A549 (cell line): ENCODE measurements around the gene ATP13A2. TPM values are rescaled to one million over a fixed set of nuclear protein-coding genes. Genes with fewer than 3 reads are reported as not detected.

Experiments
- ATAC-seq, 2 experiments: fragments of 200-7000 bp in 1 of 2; fragments of >200 bp in 1 of 2; cut with Nextera tagmentation in 1 of 2; cut with Tn5 transposase in 1 of 2; 3 replicates each; pipeline versions ENCODE4 v1.8.0 to v1.9.1; 2018 to 2020; ENCODE audit warnings: mild to moderate bottlenecking in 1 of 2, moderate library complexity in 1 of 2
- CTCF ChIA-PET: fragments of 300-600 bp; sonication (Branson Sonifier 250); formaldehyde crosslinking; extraction: SDS; loops from one replicate; lab custom pipeline; 2021; ENCODE audit warnings: antibody characterized with exemption, inconsistent platforms; lab: Yijun Ruan, JAX
- POLR2A ChIA-PET: fragments of 350-600 bp; formaldehyde crosslinking; extraction: SDS; loops from one replicate; lab custom pipeline; 2021; ENCODE audit warnings: antibody characterized with exemption, inconsistent platforms; lab: Yijun Ruan, JAX
- DNase-seq, 2 experiments: peaks; one replicate each; pipeline versions ENCODE4 v3.0.0 to v3.0.0-alpha.2; 2011 to 2016; ENCODE audit warnings: low read depth in 1 of 2, low spot score in 1 of 2
- FAIRE-seq: peaks from 2 replicates; lab custom pipeline; 2011; peaks lifted over from hg19 to GRCh38; lab: Jason Lieb, UNC
- H3K27ac ChIP-seq, 2 experiments: fragments of >200 bp; sonication (Bioruptor Twin); formaldehyde crosslinking; 3 replicates each; pipeline ENCODE4 v1.5.1; 2016 to 2017
- H3K4me1 ChIP-seq: fragments of >200 bp; sonication (Bioruptor Twin); formaldehyde crosslinking; 3 replicates; pipeline ENCODE4 v1.6.1; 2016
- H3K4me2 ChIP-seq: fragments of >200 bp; sonication (Bioruptor Twin); formaldehyde crosslinking; 3 replicates; pipeline ENCODE4 v1.6.1; 2016
- H3K4me3 ChIP-seq: fragments of >200 bp; sonication (Bioruptor Twin); formaldehyde crosslinking; 3 replicates; pipeline ENCODE4 v1.5.1; 2016
- H3K9me3 ChIP-seq: fragments of >200 bp; sonication (Bioruptor Twin); formaldehyde crosslinking; 3 replicates; pipeline ENCODE4 v1.6.1; 2016
- BHLHE40 ChIP-seq: IDR thresholded peaks from 2 replicates; pipeline ENCODE4 v1.6.1; 2012; ENCODE audit warnings: low read depth, low read length, inconsistent platforms
- CEBPB ChIP-seq, 2 experiments: fragments of >200 bp in 1 of 2; sonication (Bioruptor Twin) in 1 of 2; formaldehyde crosslinking in 1 of 2; IDR thresholded peaks; 2 replicates each; pipeline ENCODE4 v1.6.1; 2012 to 2016
- CHD2 ChIP-seq: fragments of 150-350 bp; IDR thresholded peaks from 2 replicates; pipeline ENCODE4 v1.6.1; 2014; ENCODE audit warnings: low read length; ENCODE audit not compliant: partially characterized antibody
- CHD4 ChIP-seq: fragments of 200-600 bp; sonication (generic); IDR thresholded peaks from 2 replicates; pipeline ENCODE4 v1.6.1; 2016; ENCODE audit warnings: antibody characterized with exemption, mild to moderate bottlenecking, borderline replicate concordance
- EHF ChIP-seq: fragments of 250-450 bp; sonication (Bioruptor Pico); IDR thresholded peaks from 2 replicates; pipeline ENCODE4 v1.5.0; 2020; ENCODE audit warnings: mild to moderate bottlenecking
- EP300 ChIP-seq, 2 experiments: fragments of >200 bp; sonication (Bioruptor Twin); formaldehyde crosslinking; IDR thresholded peaks; 2 replicates in 1 of 2; 3 replicates in 1 of 2; pipeline ENCODE4 v1.6.1; 2016 to 2017
- ESRRA ChIP-seq: fragments of 150-350 bp; IDR thresholded peaks from 2 replicates; pipeline ENCODE4 v1.6.1; 2014; ENCODE audit warnings: mild to moderate bottlenecking, low read length, borderline replicate concordance
- FOXS1 ChIP-seq: fragments of 250-450 bp; sonication (Bioruptor Pico); IDR thresholded peaks from 2 replicates; pipeline ENCODE4 v1.5.0; 2020; ENCODE audit warnings: mild to moderate bottlenecking, moderate library complexity
- GATA3 ChIP-seq: IDR thresholded peaks from 2 replicates; pipeline ENCODE4 v1.6.1; 2012; ENCODE audit warnings: borderline replicate concordance
- HES2 ChIP-seq: fragments of >200 bp; sonication (Bioruptor Twin); formaldehyde crosslinking; IDR thresholded peaks from 2 replicates; pipeline ENCODE4 v1.6.1; 2016
- HMGXB4 ChIP-seq: fragments of 250-450 bp; sonication (Bioruptor Pico); IDR thresholded peaks from 2 replicates; pipeline ENCODE4 v1.5.0; 2021; ENCODE audit warnings: mild to moderate bottlenecking, moderate library complexity, borderline replicate concordance
- HOXA7 ChIP-seq: fragments of 250-450 bp; sonication (Bioruptor Pico); IDR thresholded peaks from 2 replicates; pipeline ENCODE4 v1.5.0; 2020; ENCODE audit warnings: mild to moderate bottlenecking, moderate library complexity
- HOXB5 ChIP-seq: fragments of 250-450 bp; sonication (Bioruptor Pico); IDR thresholded peaks from 2 replicates; pipeline ENCODE4 v1.5.0; 2020; ENCODE audit warnings: mild to moderate bottlenecking, moderate library complexity
- KDM1A ChIP-seq: fragments of 200-600 bp; sonication (generic); IDR thresholded peaks from 2 replicates; pipeline ENCODE4 v1.6.1; 2016; ENCODE audit warnings: low read depth, mild to moderate bottlenecking
- MAX ChIP-seq: IDR thresholded peaks from 2 replicates; pipeline ENCODE4 v1.6.1; 2012
- MAZ ChIP-seq: fragments of 150-350 bp; IDR thresholded peaks from 2 replicates; pipeline ENCODE4 v1.6.1; 2014; ENCODE audit warnings: antibody characterized with exemption, low read depth, low read length, borderline replicate concordance
- NPAS2 ChIP-seq: fragments of 250-450 bp; sonication (Bioruptor Pico); IDR thresholded peaks from 2 replicates; pipeline ENCODE4 v1.8.0; 2022; ENCODE audit warnings: mild to moderate bottlenecking, moderate library complexity, borderline replicate concordance
- NR3C1 ChIP-seq: fragments of >200 bp; sonication (Bioruptor Twin); formaldehyde crosslinking; IDR thresholded peaks from 3 replicates; pipeline ENCODE4 v1.6.1; 2017
- RAD21 ChIP-seq, 2 experiments: fragments of >200 bp in 1 of 2; sonication (Bioruptor Twin) in 1 of 2; formaldehyde crosslinking in 1 of 2; IDR thresholded peaks in 1 of 2; conservative IDR thresholded peaks in 1 of 2; 2 replicates in 1 of 2; 3 replicates in 1 of 2; pipeline ENCODE4 v1.6.1; 2012 to 2018; ENCODE audit warnings: inconsistent platforms in 1 of 2
- RARB ChIP-seq: fragments of 250-450 bp; sonication (Bioruptor Pico); IDR thresholded peaks from 2 replicates; pipeline ENCODE4 v1.8.0; 2021; ENCODE audit warnings: mild to moderate bottlenecking, moderate library complexity
- REST ChIP-seq: fragments of 200-600 bp; sonication (generic); IDR thresholded peaks from 2 replicates; pipeline ENCODE4 v1.6.1; 2016; ENCODE audit warnings: antibody characterized with exemption, mild to moderate bottlenecking, moderate library complexity
- RFX5 ChIP-seq: fragments of 450-650 bp; IDR thresholded peaks from 2 replicates; pipeline ENCODE4 v1.7.1; 2014; ENCODE audit warnings: antibody characterized with exemption, mild to moderate bottlenecking, moderate library complexity
- RNF2 ChIP-seq: fragments of 200-600 bp; sonication (generic); IDR thresholded peaks from 2 replicates; pipeline ENCODE4 v1.6.1; 2016; ENCODE audit warnings: low read depth, mild to moderate bottlenecking, antibody characterized with exemption, moderate library complexity, borderline replicate concordance
- SREBF2 ChIP-seq: fragments of 450-650 bp; IDR thresholded peaks from 2 replicates; pipeline ENCODE4 v1.6.1; 2014; ENCODE audit warnings: mild to moderate bottlenecking, moderate library complexity
- TP53 ChIP-seq: fragments of 250-450 bp; sonication (Bioruptor Pico); IDR thresholded peaks from 2 replicates; pipeline ENCODE4 v1.5.0; 2021; ENCODE audit warnings: mild to moderate bottlenecking, moderate library complexity
- ZC3H11A ChIP-seq: fragments of 450-650 bp; IDR thresholded peaks from 2 replicates; pipeline ENCODE4 v1.6.1; 2014; ENCODE audit warnings: antibody characterized with exemption, mild to moderate bottlenecking
- ZSCAN20 ChIP-seq: fragments of 250-450 bp; sonication (Bioruptor Pico); IDR thresholded peaks from 2 replicates; pipeline ENCODE4 v1.8.0; 2022; ENCODE audit warnings: mild to moderate bottlenecking, moderate library complexity
- WGBS: methylation state at CpG from one replicate; pipeline ENCODE4 v1.1.6; 2017; ENCODE audit errors: missing lambda C conversion rate; 5-methylcytosine and 5-hydroxymethylcytosine counted together
- polyA plus RNA-seq, 4 experiments: library from polyadenylated mRNA; depleted of rRNA in 3 of 4; stranded (reverse); fragments of >200 nt; fragmentation: RNase III in 1 of 4; extraction: RNeasy Plus Mini Kit Qiagen cat#74134 plus additional on column Dnase treatment in 1 of 4; gene quantifications; 2 replicates in 3 of 4; 3 replicates in 1 of 4; pipeline ENCODE4 v1.2.3, GENCODE V29; 2011 to 2017

Gene ATP13A2
- polyA plus RNA-seq, 2 of the 4 experiments (the other 2 are of a cell fraction): 7.9 to 23.1 TPM

GRCh38 chr1:16975838-16976237 lies 35.9 kb downstream of the ATP13A2 start:
- H3K4me2 ChIP-seq: no peak overlapping the region
- ATAC-seq (no peak), DNase-seq (no peak), FAIRE-seq (no peak)
- ChIA-PET CTCF (interaction anchor here (1.3 kb wide), 1 partner anchor 12 kb away, joined by 5 read pairs; no protein-coding TSS in a partner anchor), POLR2A (no interaction called here)
- TF ChIP-seq SREBF2: no peak
- TF ChIP-seq RARB (CRISPR knock-in tag): no peak
- no peak for TF ChIP-seq BHLHE40
- no peak for TF ChIP-seq KDM1A
- TF ChIP-seq NPAS2 (CRISPR knock-in tag): no peak
- no peak for TF ChIP-seq HMGXB4 (CRISPR knock-in tag)
- TF ChIP-seq CHD2: no peak
- no peak overlapping the region for H3K4me3 ChIP-seq
- H3K27ac ChIP-seq: no peak overlapping the region; a peak in 1 of 6 replicates
- WGBS: 87% methylated on average over 13 of the region's 14 CpGs
- no peaks in the 10 kb centered on the region for H3K9me3 ChIP-seq
- H3K4me1 ChIP-seq: no peaks in the 10 kb centered on the region

GRCh38 chr1:16975211-16975610 lies 36.5 kb downstream of the ATP13A2 start:
- no peaks in the 10 kb centered on the region for H3K9me3 ChIP-seq
- H3K27ac ChIP-seq: no peak overlapping the region
- ChIA-PET POLR2A (no interaction called here), CTCF (interaction anchor here (1.0 to 1.1 kb wide), 2 partner anchors 12 to 15 kb away, joined by 4 to 5 read pairs; no protein-coding TSS in a partner anchor)
- H3K4me3 ChIP-seq: no peak overlapping the region
- ATAC-seq: no peak
- no peak for TF ChIP-seq GATA3
- TF ChIP-seq ZC3H11A: no peak
- no peak for TF ChIP-seq MAZ
- no peak for TF ChIP-seq CHD4
- no peak for TF ChIP-seq EP300 (IDR thresholded peaks at IDR 0.05)
- no peak for TF ChIP-seq NR3C1
- TF ChIP-seq HOXA7 (CRISPR knock-in tag): no peak
- no peak for TF ChIP-seq RAD21 (conservative IDR thresholded peaks at IDR 0.05 in 1 of 2, IDR thresholded peaks at IDR 0.05 in 1 of 2)
- TF ChIP-seq BHLHE40: no peak
- TF ChIP-seq ESRRA: no peak
- TF ChIP-seq CEBPB (IDR thresholded peaks at IDR 0.05): no peak
- TF ChIP-seq HOXB5 (CRISPR knock-in tag): no peak
- TF ChIP-seq EHF: no peak
- no peaks in the 10 kb centered on the region for H3K4me1 ChIP-seq
- no peak for FAIRE-seq
- 86% methylated on average over 11 of the region's 14 CpGs for WGBS
- no peak for DNase-seq
- H3K4me2 ChIP-seq: no peak overlapping the region

GRCh38 chr1:16973215-16973614 lies 38.5 kb downstream of the ATP13A2 start:
- Histone ChIP-seq H3K9me3 (no peaks in the 10 kb centered on the region), H3K4me3 (no peak overlapping the region), H3K4me2 (no peak overlapping the region), H3K4me1 (no peaks in the 10 kb centered on the region), H3K27ac (no peak overlapping the region)
- FAIRE-seq (no peak), DNase-seq (no peak), ATAC-seq (no peak)
- WGBS: 84% methylated on average over 7 of the region's 9 CpGs
- no peak for TF ChIP-seq NPAS2 (CRISPR knock-in tag)
- TF ChIP-seq TP53: no peak
- no peak for TF ChIP-seq MAX
- TF ChIP-seq HES2: no peak
- TF ChIP-seq CHD2: no peak
- no peak for TF ChIP-seq RFX5
- no peak for TF ChIP-seq FOXS1 (CRISPR knock-in tag)
- TF ChIP-seq SREBF2: no peak
- no peak for TF ChIP-seq REST
- no peak for TF ChIP-seq RNF2
- TF ChIP-seq ZSCAN20 (CRISPR knock-in tag): no peak
- CTCF ChIA-PET: interaction anchor here (0.8 to 1.4 kb wide), 2 partner anchors 12 to 13 kb away, joined by 3 read pairs; no protein-coding TSS in a partner anchor
- POLR2A ChIA-PET: no interaction called here
